ENCODE results near the gene DSTN.

DNA sequence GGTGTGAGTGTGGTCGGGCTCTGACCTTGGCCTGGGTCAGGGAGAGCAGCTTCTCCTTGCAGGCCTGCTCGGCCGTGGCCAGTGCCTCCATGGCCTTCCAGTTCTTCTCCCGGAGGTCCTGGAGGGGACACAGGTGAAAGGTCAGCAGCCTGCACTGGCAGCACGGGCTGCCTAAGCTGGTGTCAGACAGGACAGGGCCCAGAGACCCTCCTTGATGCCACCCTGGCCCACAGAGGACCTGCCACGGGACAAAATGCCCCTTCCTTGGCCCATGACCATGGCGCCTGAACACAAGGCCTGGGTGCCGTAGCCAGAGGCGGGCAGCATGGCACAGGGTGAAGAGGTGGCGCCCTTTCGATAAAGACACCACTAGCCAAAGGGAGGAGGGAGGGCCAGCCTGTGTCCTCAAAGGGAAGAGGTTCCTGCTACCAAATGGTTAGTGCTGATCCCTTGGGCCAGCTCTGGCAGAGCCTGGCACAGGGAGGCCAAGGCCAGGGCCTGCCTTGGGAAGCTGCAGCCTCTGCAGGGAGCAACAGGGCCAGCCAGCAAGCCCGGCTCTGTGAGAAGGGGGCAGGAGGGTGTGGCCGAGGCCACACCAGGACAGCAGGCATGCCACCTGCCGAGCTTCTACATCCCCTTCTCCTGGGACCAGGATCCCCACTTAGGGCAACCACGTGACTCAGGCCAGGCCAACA is 54.8 kb downstream of the DSTN start:
- TF ChIP-seq, protein P1, sequence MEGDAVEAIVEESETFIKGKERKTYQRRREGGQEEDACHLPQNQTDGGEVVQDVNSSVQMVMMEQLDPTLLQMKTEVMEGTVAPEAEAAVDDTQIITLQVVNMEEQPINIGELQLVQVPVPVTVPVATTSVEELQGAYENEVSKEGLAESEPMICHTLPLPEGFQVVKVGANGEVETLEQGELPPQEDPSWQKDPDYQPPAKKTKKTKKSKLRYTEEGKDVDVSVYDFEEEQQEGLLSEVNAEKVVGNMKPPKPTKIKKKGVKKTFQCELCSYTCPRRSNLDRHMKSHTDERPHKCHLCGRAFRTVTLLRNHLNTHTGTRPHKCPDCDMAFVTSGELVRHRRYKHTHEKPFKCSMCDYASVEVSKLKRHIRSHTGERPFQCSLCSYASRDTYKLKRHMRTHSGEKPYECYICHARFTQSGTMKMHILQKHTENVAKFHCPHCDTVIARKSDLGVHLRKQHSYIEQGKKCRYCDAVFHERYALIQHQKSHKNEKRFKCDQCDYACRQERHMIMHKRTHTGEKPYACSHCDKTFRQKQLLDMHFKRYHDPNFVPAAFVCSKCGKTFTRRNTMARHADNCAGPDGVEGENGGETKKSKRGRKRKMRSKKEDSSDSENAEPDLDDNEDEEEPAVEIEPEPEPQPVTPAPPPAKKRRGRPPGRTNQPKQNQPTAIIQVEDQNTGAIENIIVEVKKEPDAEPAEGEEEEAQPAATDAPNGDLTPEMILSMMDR (IDR thresholded peaks at IDR 0.05) = no peak
- TF ChIP-seq POLR2AphosphoS5 (IDR thresholded peaks at IDR 0.05) = no peak

All from stomach (tissue), 4 donors.